Stimulated activated CD4-positive, alpha-beta T cell treated with anti-CD3 and anti-CD28 coated beads, Interleukin-4, amount 100 ng/mL, for 1 hour (primary cell): ENCODE results near the gene SULF2.
A peak's percentile ranks its signal among the peaks of the same experiment; 100 is the strongest.

ENCODE experiments used
- DNase-seq: peaks from one replicate; pipeline ENCODE4 v3.0.0-alpha.2; 2020

SULF2 gene

GRCh38 chr20:47733892-47734291, 51.4 kb downstream of the SULF2 start:
- DNase-seq = no peak

GRCh38 chr20:47730744-47731143, 54.5 kb downstream of the SULF2 start:
- no peak for DNase-seq

GRCh38 chr20:47729472-47729871, 55.8 kb downstream of the SULF2 start:
- no peak for DNase-seq

- DNase-seq = no peak
Observed at GRCh38 chr20:47727909-47728361, 57.3 kb downstream of the SULF2 start.

- DNase-seq = peak; percentile 50
Observed at GRCh38 chr20:47727170-47727880, 58.0 kb downstream of the SULF2 start.

GRCh38 chr20:47726632-47727031, 58.6 kb downstream of the SULF2 start:
- no peak for DNase-seq

- DNase-seq = peak; percentile 68
Observed at GRCh38 chr20:47725248-47725973, 59.9 kb downstream of the SULF2 start.

- DNase-seq = no peak
Observed at GRCh38 chr20:47724910-47725247, 60.4 kb downstream of the SULF2 start.

GRCh38 chr20:47724396-47724795, 60.9 kb downstream of the SULF2 start:
- DNase-seq = no peak

- DNase-seq = no peak
Observed at GRCh38 chr20:47723322-47723721, 62.0 kb downstream of the SULF2 start.

- DNase-seq = no peak
Observed at GRCh38 chr20:47720636-47721427, 64.4 kb downstream of the SULF2 start.

GRCh38 chr20:47719625-47720024, 65.7 kb downstream of the SULF2 start:
- no peak for DNase-seq

GRCh38 chr20:47719211-47719610, 66.1 kb downstream of the SULF2 start:
- DNase-seq = no peak

GRCh38 chr20:47718398-47718797, 66.9 kb downstream of the SULF2 start:
- no peak for DNase-seq

- no peak for DNase-seq
Observed at GRCh38 chr20:47717421-47717820, 67.9 kb downstream of the SULF2 start.

- no peak for DNase-seq
Observed at GRCh38 chr20:47713878-47714450, 71.3 kb downstream of the SULF2 start.

GRCh38 chr20:47713163-47713562, 72.1 kb downstream of the SULF2 start:
- DNase-seq = no peak

GRCh38 chr20:47711046-47711752, 74.1 kb downstream of the SULF2 start:
- no peak for DNase-seq

- DNase-seq = no peak
Observed at GRCh38 chr20:47710665-47711045, 74.6 kb downstream of the SULF2 start.

GRCh38 chr20:47708953-47709833, 76.1 kb downstream of the SULF2 start:
- no peak for DNase-seq

- DNase-seq = no peak
Observed at GRCh38 chr20:47708140-47708807, 77.0 kb downstream of the SULF2 start.
